ENCODE results near the gene FSTL3.
"Not testable (repeated sequence)": the region's sequence is repeated elsewhere in the genome, so short reads cannot be mapped to it uniquely, and the experiment has no call there.

The FSTL3 gene

DNA sequence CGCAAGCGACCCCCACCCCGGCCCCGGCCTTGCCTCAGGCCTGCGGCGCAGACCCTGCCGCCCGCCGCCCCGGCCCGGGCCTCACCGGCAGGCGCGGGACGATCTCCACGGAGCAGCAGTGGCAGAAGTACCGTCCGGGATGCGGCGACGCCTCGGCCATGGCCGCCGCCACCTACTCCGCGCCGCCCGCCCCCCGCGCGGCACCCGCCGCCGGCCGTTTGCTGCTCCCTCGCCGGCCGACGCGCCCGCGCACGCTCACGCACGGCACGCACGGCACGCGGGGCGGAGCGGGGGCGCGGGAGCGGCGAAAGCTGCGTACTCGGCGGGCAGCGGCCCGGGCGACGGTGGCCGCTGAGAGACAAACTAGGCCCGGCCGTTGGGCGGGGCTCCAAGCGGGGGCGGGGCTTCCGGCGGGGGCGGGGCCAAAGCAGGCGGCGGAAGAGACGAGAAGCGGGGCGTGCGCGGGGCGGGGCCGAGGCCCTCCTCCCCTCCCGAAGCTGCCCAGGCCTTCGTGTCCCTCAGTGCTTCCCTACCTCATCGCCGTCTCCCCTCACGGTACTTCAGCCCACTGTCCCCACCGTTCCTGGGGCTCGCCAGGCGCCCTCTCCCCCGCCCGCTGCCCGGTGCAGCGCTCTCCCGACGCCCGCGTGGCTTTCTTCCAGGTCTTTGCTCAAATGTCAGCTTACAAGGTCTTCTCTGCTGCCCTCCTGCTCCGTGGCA, 13.1 kb upstream of the FSTL3 start, which contains the start of gene RNF126:
Gene RNF126 (minus strand): TSS at position 253 of the 720 bp plus-strand sequence. CDS start 93 bp downstream, at position 160.
- H3K4me3 ChIP-seq (ENCODE audit: control insufficient read depth, low read depth, low read length): peak within 1 kb of the TSS; percentile 75
- TF ChIP-seq, protein P1, sequence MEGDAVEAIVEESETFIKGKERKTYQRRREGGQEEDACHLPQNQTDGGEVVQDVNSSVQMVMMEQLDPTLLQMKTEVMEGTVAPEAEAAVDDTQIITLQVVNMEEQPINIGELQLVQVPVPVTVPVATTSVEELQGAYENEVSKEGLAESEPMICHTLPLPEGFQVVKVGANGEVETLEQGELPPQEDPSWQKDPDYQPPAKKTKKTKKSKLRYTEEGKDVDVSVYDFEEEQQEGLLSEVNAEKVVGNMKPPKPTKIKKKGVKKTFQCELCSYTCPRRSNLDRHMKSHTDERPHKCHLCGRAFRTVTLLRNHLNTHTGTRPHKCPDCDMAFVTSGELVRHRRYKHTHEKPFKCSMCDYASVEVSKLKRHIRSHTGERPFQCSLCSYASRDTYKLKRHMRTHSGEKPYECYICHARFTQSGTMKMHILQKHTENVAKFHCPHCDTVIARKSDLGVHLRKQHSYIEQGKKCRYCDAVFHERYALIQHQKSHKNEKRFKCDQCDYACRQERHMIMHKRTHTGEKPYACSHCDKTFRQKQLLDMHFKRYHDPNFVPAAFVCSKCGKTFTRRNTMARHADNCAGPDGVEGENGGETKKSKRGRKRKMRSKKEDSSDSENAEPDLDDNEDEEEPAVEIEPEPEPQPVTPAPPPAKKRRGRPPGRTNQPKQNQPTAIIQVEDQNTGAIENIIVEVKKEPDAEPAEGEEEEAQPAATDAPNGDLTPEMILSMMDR (conservative IDR thresholded peaks at IDR 0.05; ENCODE audit: control insufficient read depth, insufficient read depth, low read depth, low read length): no peak
- DNase-seq (ENCODE audit: low read depth): peak; percentile 85

DNA sequence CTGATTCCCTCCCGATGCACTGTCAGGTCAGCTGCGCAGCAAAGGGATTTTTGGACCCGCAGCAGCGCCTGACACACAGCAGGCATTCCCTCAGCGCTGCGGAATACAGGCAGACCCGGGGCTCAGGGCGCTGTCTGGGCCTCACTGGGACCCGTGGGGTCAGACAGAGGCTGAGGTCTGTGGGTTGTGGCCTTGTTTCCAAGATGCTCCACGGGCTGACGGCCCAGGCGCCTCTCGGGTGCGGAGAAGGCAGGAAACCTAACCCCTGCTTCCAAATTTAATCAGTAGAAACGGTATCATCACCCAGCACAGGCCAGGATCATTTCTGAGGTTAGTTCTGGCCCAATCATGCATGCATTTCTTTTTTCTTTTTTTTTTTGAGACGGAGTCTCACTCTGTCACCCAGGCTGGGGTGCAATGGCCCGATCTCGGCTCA, 12.5 kb upstream of the FSTL3 start:
- peak overlapping the region; percentile 48 for H3K4me3 ChIP-seq (ENCODE audit: control insufficient read depth, low read depth, low read length)
- DNase-seq (ENCODE audit: low read depth): no peak
- TF ChIP-seq, protein P1 (conservative IDR thresholded peaks at IDR 0.05; ENCODE audit: control insufficient read depth, insufficient read depth, low read depth, low read length): no peak

DNA sequence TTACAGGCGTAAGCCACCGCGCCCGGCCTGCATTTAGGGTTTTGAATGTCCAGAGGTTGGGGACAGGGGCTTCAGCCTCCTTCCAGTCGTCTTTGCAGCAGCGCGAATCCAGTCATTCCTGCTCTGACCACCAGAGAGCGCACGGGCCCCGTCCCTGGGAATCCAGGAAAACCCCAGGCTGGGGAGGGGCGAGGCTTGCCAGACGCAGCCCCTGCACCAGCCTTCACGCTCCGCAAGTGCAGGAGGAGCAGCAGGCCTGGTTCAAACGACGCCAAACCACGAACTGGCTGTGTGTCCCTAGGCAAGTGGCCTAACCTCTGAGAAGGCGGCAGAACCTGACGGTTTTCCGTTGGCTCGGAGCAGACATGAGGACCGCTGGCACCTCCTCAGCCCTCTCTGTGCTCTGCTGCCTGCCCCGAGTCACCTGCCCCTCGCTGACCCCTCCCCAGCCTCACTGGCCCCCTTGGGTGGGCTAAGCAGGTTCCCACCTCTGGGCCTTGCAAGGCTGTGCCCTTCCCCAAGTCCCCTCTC, 11.2 kb upstream of the FSTL3 start:
- TF ChIP-seq, protein P1 (conservative IDR thresholded peaks at IDR 0.05; ENCODE audit: control insufficient read depth, insufficient read depth, low read depth, low read length): peak; percentile 87
- H3K4me3 ChIP-seq (ENCODE audit: control insufficient read depth, low read depth, low read length): no peak overlapping the region
- DNase-seq (ENCODE audit: low read depth): peak; percentile 63

DNA sequence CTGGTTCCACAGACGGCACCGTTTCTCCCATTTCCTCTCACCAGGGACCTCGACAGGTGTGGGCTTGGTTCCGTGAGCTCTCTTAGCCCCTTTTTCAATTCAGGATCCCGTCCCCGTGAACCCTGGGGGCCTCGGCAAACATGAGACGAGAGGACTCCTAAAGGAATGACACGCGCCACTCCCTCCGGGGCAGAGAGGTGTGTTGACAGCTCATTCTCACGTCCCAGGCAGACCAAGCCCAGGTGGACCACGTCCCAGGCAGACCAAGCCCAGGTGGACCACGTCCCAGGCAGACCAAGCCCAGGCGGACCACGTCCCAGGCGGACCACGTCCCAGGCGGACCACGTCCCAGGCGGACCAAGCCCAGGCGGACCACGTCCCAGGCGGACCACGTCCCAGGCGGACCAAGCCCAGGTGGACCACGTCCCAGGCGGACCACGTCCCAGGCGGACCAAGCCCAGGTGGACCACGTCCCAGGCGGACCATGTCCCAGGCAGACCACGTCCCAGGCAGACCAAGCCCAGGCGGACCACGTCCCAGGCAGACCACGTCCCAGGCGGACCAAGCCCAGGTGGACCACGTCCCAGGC, 9.1 kb upstream of the FSTL3 start:
- DNase-seq (ENCODE audit: low read depth); H3K4me3 ChIP-seq (ENCODE audit: control insufficient read depth, low read depth, low read length): not testable (repeated sequence)

DNA sequence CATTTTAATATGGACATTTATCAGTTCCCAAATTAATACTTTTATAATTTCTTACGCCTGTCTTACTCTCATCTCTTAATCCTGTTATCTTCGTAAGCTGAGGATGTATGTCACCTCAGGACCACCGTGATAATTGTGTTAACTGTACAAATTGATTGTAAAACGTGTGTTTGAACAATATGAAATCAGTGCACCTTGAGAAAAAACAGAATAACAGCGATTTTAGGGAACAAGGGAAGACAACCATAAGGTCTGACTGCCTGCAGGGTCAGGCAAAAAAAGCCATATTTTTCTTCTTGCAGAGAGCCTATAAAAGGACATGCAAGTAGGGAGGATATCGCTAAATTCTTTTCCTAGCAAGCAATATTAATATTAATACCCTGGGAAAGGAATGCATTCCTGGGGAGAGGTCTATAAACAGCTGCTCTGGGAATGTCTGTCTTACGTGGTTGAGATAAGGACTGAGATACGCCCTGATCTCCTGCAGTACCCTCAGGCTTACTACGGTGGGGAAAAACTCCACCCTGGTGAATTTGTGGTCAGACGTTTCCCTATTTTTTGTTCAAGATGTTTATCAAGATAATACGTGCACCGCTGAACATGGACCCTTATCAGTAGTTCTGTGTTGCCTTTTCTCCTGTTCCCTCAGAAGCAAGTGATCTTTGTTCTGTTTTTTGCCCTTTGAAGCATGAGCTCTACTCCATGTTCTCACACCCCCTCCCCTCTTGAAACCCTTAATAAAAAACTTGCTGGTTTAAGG, 7.3 kb upstream of the FSTL3 start:
- not testable (repeated sequence) for H3K4me3 ChIP-seq (ENCODE audit: control insufficient read depth, low read depth, low read length); DNase-seq (ENCODE audit: low read depth)

DNA sequence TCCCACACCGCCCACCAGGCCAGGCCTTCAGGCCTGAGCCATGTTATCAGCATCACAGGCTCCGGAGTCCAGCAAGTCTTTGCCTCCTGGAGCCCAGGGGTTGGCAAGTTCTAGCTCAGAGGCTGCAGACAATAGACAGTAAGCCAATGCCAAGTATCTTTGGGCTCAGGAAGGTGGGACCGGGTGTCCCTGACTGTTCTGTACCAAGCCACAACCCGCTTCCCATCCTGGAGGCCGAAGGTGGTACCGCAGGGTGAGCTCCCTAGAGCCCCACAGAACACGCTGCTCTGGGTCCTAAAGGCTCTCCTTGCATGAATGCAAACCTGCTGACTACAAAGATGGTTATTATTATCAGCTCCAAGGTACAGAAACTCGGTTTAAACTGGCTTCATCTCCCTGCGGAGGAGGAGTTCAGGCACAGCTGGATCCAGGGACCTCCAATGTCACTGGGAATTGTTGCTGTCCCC, 5.5 kb upstream of the FSTL3 start:
- H3K4me3 ChIP-seq (ENCODE audit: control insufficient read depth, low read depth, low read length): no peak overlapping the region
- TF ChIP-seq, protein P1 (conservative IDR thresholded peaks at IDR 0.05; ENCODE audit: control insufficient read depth, insufficient read depth, low read depth, low read length): no peak
- no peak for DNase-seq (ENCODE audit: low read depth)

DNA sequence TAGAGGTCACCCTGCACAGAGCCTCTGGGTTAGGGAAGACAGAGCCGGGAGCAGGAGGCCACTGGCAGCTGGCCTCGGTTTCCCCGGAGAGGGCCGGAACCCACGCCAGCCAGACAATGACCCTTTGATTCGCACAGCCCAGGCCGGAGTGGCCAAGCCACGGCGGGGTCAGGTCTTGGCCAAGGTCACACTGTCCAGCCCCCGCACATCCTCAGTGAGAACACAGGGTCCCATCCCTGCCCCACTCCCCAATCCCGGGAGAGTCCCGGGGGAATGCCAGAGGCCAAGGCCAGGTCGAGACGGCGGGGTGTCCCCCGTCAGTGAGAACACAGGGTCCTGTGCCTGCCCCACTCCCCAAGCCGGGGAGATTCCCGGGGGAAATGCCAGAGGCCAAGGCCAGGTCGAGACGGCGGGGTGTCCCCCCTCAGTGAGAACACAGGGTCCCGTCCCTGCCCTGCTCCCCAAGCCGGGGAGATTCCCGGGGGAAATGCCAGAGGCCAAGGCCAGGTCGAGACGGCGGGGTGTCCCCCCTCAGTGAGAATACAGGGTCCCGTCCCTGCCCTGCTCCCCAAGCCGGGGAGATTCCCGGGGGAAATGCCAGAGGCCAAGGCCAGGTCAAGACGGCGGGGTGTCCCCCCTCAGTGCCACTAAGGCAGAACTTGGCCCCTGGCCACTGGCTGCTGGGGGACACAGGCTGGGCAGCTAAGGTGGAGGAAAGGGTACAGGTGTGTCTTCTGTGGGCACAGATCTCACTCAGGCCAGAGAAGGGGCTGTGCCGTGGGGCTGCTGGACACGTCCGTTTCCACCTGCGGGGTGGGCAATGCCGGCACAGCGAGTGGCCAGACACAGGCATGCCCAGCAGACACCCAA, 1.7 kb upstream of the FSTL3 start:
- TF ChIP-seq, protein P1 (conservative IDR thresholded peaks at IDR 0.05; ENCODE audit: control insufficient read depth, insufficient read depth, low read depth, low read length): no peak
- DNase-seq (ENCODE audit: low read depth): no peak
- H3K4me3 ChIP-seq (ENCODE audit: control insufficient read depth, low read depth, low read length): no peak overlapping the region
